GM23338 (cell line): ENCODE data around the gene FHL2. TPM values are rescaled to one million over a fixed set of nuclear protein-coding genes. Genes with fewer than 3 reads are reported as not detected.

Experiments
- ATAC-seq: fragments of 200-7000 bp; cut with Tn5 transposase; 3 replicates; pipeline ENCODE4 v1.9.1; 2020
- DNase-seq: peaks from one replicate; pipeline ENCODE4 v3.0.0-alpha.2; 2015; ENCODE audit warnings: low spot score
- H2AFZ ChIP-seq: fragments of 200-600 bp; sonication (generic); 2 replicates; pipeline ENCODE4 v1.8.0; 2016; ENCODE audit warnings: antibody characterized with exemption, mild to moderate bottlenecking, moderate library complexity
- H3F3A ChIP-seq: fragments of 200-600 bp; sonication (generic); replicated peaks from 2 replicates; pipeline ENCODE4 v1.8.0; 2017; ENCODE audit warnings: antibody characterized with exemption, mixed run types, low read depth
- H3K27ac ChIP-seq: fragments of 200-600 bp; sonication (generic); 2 replicates; pipeline ENCODE4 v1.6.1; 2016; ENCODE audit warnings: low read depth
- H3K27me3 ChIP-seq: fragments of 200-600 bp; sonication (generic); 2 replicates; pipeline ENCODE4 v1.8.0; 2016; ENCODE audit warnings: mild to moderate bottlenecking, mixed run types, moderate library complexity; ENCODE audit not compliant: insufficient read depth
- H3K36me3 ChIP-seq: fragments of 200-600 bp; sonication (generic); 2 replicates; pipeline ENCODE4 v1.8.0; 2016; ENCODE audit warnings: mild to moderate bottlenecking; ENCODE audit not compliant: insufficient read depth
- H3K4me1 ChIP-seq: fragments of 200-600 bp; sonication (generic); 2 replicates; pipeline ENCODE4 v1.8.0; 2016; ENCODE audit warnings: mild to moderate bottlenecking, moderate library complexity; ENCODE audit not compliant: insufficient read depth
- H3K4me2 ChIP-seq: fragments of 200-600 bp; sonication (generic); 2 replicates; pipeline ENCODE4 v1.7.1; 2017; ENCODE audit warnings: mixed run types
- H3K4me3 ChIP-seq: fragments of 200-600 bp; sonication (generic); 2 replicates; pipeline ENCODE4 v1.6.1; 2016; ENCODE audit warnings: mixed run types
- H3K79me2 ChIP-seq: fragments of 200-600 bp; sonication (generic); replicated peaks from 2 replicates; pipeline ENCODE4 v1.8.0; 2017; ENCODE audit warnings: mild to moderate bottlenecking; ENCODE audit not compliant: insufficient read depth
- H3K9me2 ChIP-seq: fragments of 200-600 bp; sonication (generic); 2 replicates; pipeline ENCODE4 v1.8.0; 2017; ENCODE audit not compliant: insufficient read depth
- H4K20me1 ChIP-seq: fragments of 200-600 bp; sonication (generic); replicated peaks from 2 replicates; pipeline ENCODE4 v1.8.0; 2017; ENCODE audit warnings: mild to moderate bottlenecking; ENCODE audit not compliant: insufficient read depth
- H3K27ac Mint-ChIP-seq: 2 replicates; pipeline ENCODE4 v1.8.0; 2020; ENCODE audit warnings: inconsistent platforms, mild to moderate bottlenecking, moderate library complexity, mixed read lengths
- H3K27me3 Mint-ChIP-seq: 3 replicates; pipeline ENCODE4 v1.8.0; 2022; ENCODE audit warnings: low read depth, mild to moderate bottlenecking, moderate library complexity, mixed read lengths, inconsistent platforms; ENCODE audit not compliant: insufficient read depth, poor library complexity
- H3K36me3 Mint-ChIP-seq: 3 replicates; pipeline ENCODE4 v1.8.0; 2021; ENCODE audit warnings: low read depth, mild to moderate bottlenecking, inconsistent platforms, moderate library complexity, mixed read lengths
- H3K4me1 Mint-ChIP-seq: 3 replicates; pipeline ENCODE4 v1.8.0; 2020; ENCODE audit warnings: mild to moderate bottlenecking, inconsistent platforms, mixed read lengths
- H3K4me3 Mint-ChIP-seq: 3 replicates; pipeline ENCODE4 v1.8.0; 2021; ENCODE audit warnings: moderate library complexity, mild to moderate bottlenecking, inconsistent platforms, mixed read lengths
- H3K9me3 Mint-ChIP-seq: 3 replicates; pipeline ENCODE4 v1.8.0; 2020; ENCODE audit warnings: moderate library complexity, mild to moderate bottlenecking, inconsistent platforms, mixed read lengths
- CREB1 ChIP-seq: fragments of 250-450 bp; sonication (Bioruptor Pico); IDR thresholded peaks from 2 replicates; pipeline ENCODE4 v1.5.0; 2020; ENCODE audit warnings: low read depth, mild to moderate bottlenecking, moderate library complexity
- CTCF ChIP-seq, 2 experiments: fragments of 200-600 bp in 1 of 2; sonication (generic) in 1 of 2; conservative IDR thresholded peaks; 2 replicates each; pipeline versions ENCODE4 v1.5.1 to v1.6.1; 2016 to 2017; ENCODE audit warnings: antibody characterized with exemption in 2 of 2, low read depth in 2 of 2, mild to moderate bottlenecking in 2 of 2, moderate library complexity in 1 of 2
- EZH2 ChIP-seq: fragments of 200-600 bp; sonication (generic); IDR thresholded peaks from one replicate; pipeline ENCODE4 v1.8.0; 2017; ENCODE audit warnings: antibody characterized with exemption, mild to moderate bottlenecking, low read depth; ENCODE audit not compliant: unreplicated experiment
- EZH2phosphoT487 ChIP-seq: fragments of 200-600 bp; sonication (generic); IDR thresholded peaks from one replicate; pipeline ENCODE4 v1.8.1; 2018; ENCODE audit warnings: antibody characterized with exemption; ENCODE audit not compliant: unreplicated experiment
- JUNB ChIP-seq: IDR thresholded peaks from one replicate; pipeline ENCODE4 v1.6.1; 2016; ENCODE audit warnings: antibody characterized with exemption; ENCODE audit not compliant: unreplicated experiment
- NANOG ChIP-seq: IDR thresholded peaks from 2 replicates; pipeline ENCODE4 v1.6.1; 2016; ENCODE audit warnings: antibody characterized with exemption, borderline replicate concordance
- POLR2AphosphoS5 ChIP-seq: IDR thresholded peaks from 2 replicates; pipeline ENCODE4 v1.6.1; 2016; ENCODE audit warnings: antibody characterized with exemption, low read depth
- REST ChIP-seq: IDR thresholded peaks from one replicate; pipeline ENCODE4 v1.6.1; 2018; ENCODE audit warnings: antibody characterized with exemption; ENCODE audit not compliant: unreplicated experiment
- STAT1 ChIP-seq: IDR thresholded peaks from one replicate; pipeline ENCODE4 v1.6.1; 2016; ENCODE audit warnings: antibody characterized with exemption; ENCODE audit not compliant: unreplicated experiment
- ZNF114 ChIP-seq: fragments of 250-450 bp; sonication (Bioruptor Pico); IDR thresholded peaks from 2 replicates; pipeline ENCODE4 v1.5.0; 2020; ENCODE audit warnings: mild to moderate bottlenecking, moderate library complexity
- ZNF331 ChIP-seq: fragments of 250-450 bp; sonication (Bioruptor Pico); IDR thresholded peaks from 2 replicates; pipeline ENCODE4 v1.5.0; 2020; ENCODE audit warnings: low read depth, mild to moderate bottlenecking, moderate library complexity
- ZNF462 ChIP-seq: fragments of 250-450 bp; sonication (Bioruptor Pico); IDR thresholded peaks from 2 replicates; pipeline ENCODE4 v1.5.0; 2020; ENCODE audit warnings: mild to moderate bottlenecking, moderate library complexity
- polyA plus RNA-seq: library from polyadenylated mRNA; unstranded; fragments of >200 nt; fragmentation: Nextera tagmentation; extraction: Ambion mirVana; gene quantifications from 2 replicates; pipeline ENCODE4 v1.2.1, GENCODE V29; 2016
- total RNA-seq: library from RNA; depleted of rRNA; stranded (reverse); fragments of >200 nt; shearing (Covaris generic); gene quantifications from 2 replicates; pipeline ENCODE4 v1.2.3, GENCODE V29; 2014

The FHL2 gene
- total and polyA plus RNA-seq, 2 experiments from 2014 or later: 29.0 to 30.9 TPM

GRCh38 chr2:105412584-105412983 is 13.7 kb upstream of the FHL2 start:
- H3K4me3 ChIP-seq: no peak overlapping the region
- no peaks in the 10 kb centered on the region for H3K4me1 ChIP-seq
- no peak for DNase-seq
- no peaks in the 10 kb centered on the region for H3K27me3 ChIP-seq
- Mint-ChIP-seq H3K4me1 (no peaks in the 10 kb centered on the region), H3K27ac (no peak overlapping the region), H3K27me3 (peaks cover 2% of the 10 kb centered on the region), H3K9me3 (no peaks in the 10 kb centered on the region), H3K36me3 (no peaks in the 10 kb centered on the region), H3K4me3 (no peak overlapping the region)
- H4K20me1 ChIP-seq: no peaks in the 10 kb centered on the region
- H3K4me2 ChIP-seq: no peak overlapping the region
- H3K9me2 ChIP-seq: peaks cover 7% of the 10 kb centered on the region; the same call in 1 of the 2 replicates
- ATAC-seq: no peak
- no peaks in the 10 kb centered on the region for H3K36me3 ChIP-seq
- no peak overlapping the region for H3K27ac ChIP-seq
- TF ChIP-seq CTCF (conservative IDR thresholded peaks at IDR 0.05; ENCODE audit: low read depth in 2 of 2) (no peak), CREB1 (CRISPR knock-in tag) (no peak), ZNF462 (no peak), REST (no peak), EZH2phosphoT487 (no peak), ZNF331 (no peak), ZNF114 (CRISPR knock-in tag) (no peak), EZH2 (no peak), NANOG (no peak), STAT1 (no peak), POLR2AphosphoS5 (no peak), JUNB (no peak)
- no peaks in the 10 kb centered on the region for H3F3A ChIP-seq
- H3K79me2 ChIP-seq: no peaks in the 10 kb centered on the region
- no peak overlapping the region; the same call in 1 of the 2 replicates for H2AFZ ChIP-seq
